ENCODE results near the gene DLG2. TPM values are rescaled to one million over a fixed set of nuclear protein-coding genes. Genes with fewer than 3 reads are reported as not detected.

The DLG2 gene
- total RNA-seq, 1 experiment from 2014 or later, result 17.5 TPM

GRCh38 chr11:83685730-83686129, 1941.4 kb downstream of the DLG2 start (continued):
- TF ChIP-seq HMGXB4 (CRISPR knock-in tag; IDR thresholded peaks at IDR 0.05) (no peak), ZNF425 (CRISPR knock-in tag; conservative IDR thresholded peaks at IDR 0.05) (no peak), AR (CRISPR knock-in tag; IDR thresholded peaks at IDR 0.05) (no peak), ZNF121 (CRISPR knock-in tag; IDR thresholded peaks at IDR 0.05) (no peak), CTCF (IDR thresholded peaks at IDR 0.05) (no peak), FOXK1 (CRISPR knock-in tag; IDR thresholded peaks at IDR 0.05) (no peak), ZNF219 (CRISPR knock-in tag; IDR thresholded peaks at IDR 0.05; ENCODE audit: borderline replicate concordance) (no peak)

GRCh38 chr11:83684071-83684470, 1943.1 kb downstream of the DLG2 start:
- Mint-ChIP-seq H3K4me3 (no peak overlapping the region), H3K9me3 (no peaks in the 10 kb centered on the region), H3K36me3 (no peaks in the 10 kb centered on the region), H3K27ac (no peak overlapping the region), H3K27me3 (ENCODE audit: low read depth) (no peaks in the 10 kb centered on the region), H3K4me1 (peaks cover 50% of the 10 kb centered on the region)
- CTCF ChIA-PET, result interaction anchor here (1.2 kb wide), 1 partner anchor 988 kb away, joined by 3 read pairs; no protein-coding TSS in a partner anchor
- DNase-seq (ENCODE audit: low spot score) (no peak), ATAC-seq (peak; percentile 36; the same call in 1 of the 2 replicates)
- POLR2A ChIA-PET, result no interaction called here
- TF ChIP-seq ZNF263 (CRISPR knock-in tag; IDR thresholded peaks at IDR 0.05; ENCODE audit: low read depth) (no peak), NR1H2 (CRISPR knock-in tag; IDR thresholded peaks at IDR 0.05) (no peak), ZNF219 (CRISPR knock-in tag; IDR thresholded peaks at IDR 0.05; ENCODE audit: borderline replicate concordance) (no peak), ZNF232 (CRISPR knock-in tag; IDR thresholded peaks at IDR 0.05) (no peak), IRF2 (CRISPR knock-in tag; IDR thresholded peaks at IDR 0.05; ENCODE audit: borderline replicate concordance, low read depth) (no peak), ZNF532 (CRISPR knock-in tag; IDR thresholded peaks at IDR 0.05; ENCODE audit: borderline replicate concordance) (no peak), FOXK1 (CRISPR knock-in tag; IDR thresholded peaks at IDR 0.05) (no peak), ZNF396 (CRISPR knock-in tag; IDR thresholded peaks at IDR 0.05; ENCODE audit: borderline replicate concordance) (no peak), JUN (CRISPR knock-in tag; IDR thresholded peaks at IDR 0.05) (no peak), NR3C1 (CRISPR knock-in tag; conservative IDR thresholded peaks at IDR 0.05; ENCODE audit: low read depth) (no peak), ATF6 (CRISPR knock-in tag; IDR thresholded peaks at IDR 0.05) (no peak), SP1 (CRISPR knock-in tag; conservative IDR thresholded peaks at IDR 0.05) (no peak), ZNF423 (CRISPR knock-in tag; IDR thresholded peaks at IDR 0.05) (no peak)

Measured in WTC11 (cell line).